ENCODE data around the gene ANXA9. TPM values are rescaled to one million over a fixed set of nuclear protein-coding genes. Genes with fewer than 3 reads are reported as not detected.

Gene ANXA9
- total RNA-seq, 6 experiments from 2014 or later = 0.28 to 0.55 (median 0.46) TPM

DNA sequence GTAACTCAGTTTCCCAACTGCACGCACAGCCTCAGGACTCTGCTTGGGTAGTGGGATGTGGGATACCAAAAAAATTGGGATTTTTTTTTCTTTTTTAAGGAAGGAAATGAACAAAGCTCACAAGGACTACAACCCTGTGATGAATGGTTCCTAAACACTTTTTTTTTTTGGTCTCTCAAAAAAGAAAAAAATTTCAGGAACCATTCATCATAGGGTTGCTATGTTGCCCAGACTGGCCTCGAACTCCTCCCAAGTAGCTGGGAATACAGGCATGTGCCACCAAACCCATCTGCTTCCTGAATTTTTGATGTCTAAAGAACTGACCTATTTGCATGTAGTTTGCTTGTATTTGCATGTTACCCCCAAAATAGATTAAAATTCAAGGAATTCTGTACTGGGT is 17.8 kb downstream of the ANXA9 start:
- Mint-ChIP-seq H3K4me1 (ENCODE audit: low read depth) (peaks cover 31% of the 10 kb centered on the region), H3K9me3 (no peaks in the 10 kb centered on the region), H3K4me3 (no peak overlapping the region), H3K36me3 (ENCODE audit: low read depth) (peaks cover 13% of the 10 kb centered on the region; the same call in 1 of the 2 replicates), H3K27ac (no peak overlapping the region), H3K27me3 (ENCODE audit: insufficient read depth) (peaks cover 2% of the 10 kb centered on the region)
- DNase-seq = no peak
- TF ChIP-seq, protein P1, sequence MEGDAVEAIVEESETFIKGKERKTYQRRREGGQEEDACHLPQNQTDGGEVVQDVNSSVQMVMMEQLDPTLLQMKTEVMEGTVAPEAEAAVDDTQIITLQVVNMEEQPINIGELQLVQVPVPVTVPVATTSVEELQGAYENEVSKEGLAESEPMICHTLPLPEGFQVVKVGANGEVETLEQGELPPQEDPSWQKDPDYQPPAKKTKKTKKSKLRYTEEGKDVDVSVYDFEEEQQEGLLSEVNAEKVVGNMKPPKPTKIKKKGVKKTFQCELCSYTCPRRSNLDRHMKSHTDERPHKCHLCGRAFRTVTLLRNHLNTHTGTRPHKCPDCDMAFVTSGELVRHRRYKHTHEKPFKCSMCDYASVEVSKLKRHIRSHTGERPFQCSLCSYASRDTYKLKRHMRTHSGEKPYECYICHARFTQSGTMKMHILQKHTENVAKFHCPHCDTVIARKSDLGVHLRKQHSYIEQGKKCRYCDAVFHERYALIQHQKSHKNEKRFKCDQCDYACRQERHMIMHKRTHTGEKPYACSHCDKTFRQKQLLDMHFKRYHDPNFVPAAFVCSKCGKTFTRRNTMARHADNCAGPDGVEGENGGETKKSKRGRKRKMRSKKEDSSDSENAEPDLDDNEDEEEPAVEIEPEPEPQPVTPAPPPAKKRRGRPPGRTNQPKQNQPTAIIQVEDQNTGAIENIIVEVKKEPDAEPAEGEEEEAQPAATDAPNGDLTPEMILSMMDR (IDR thresholded peaks at IDR 0.05) = no peak

GRCh38 chr1:151000408-151000807 is 18.3 kb downstream of the ANXA9 start:
- TF ChIP-seq, protein P1 (IDR thresholded peaks at IDR 0.05) = no peak
- H3K36me3 Mint-ChIP-seq (ENCODE audit: low read depth) = peaks cover 13% of the 10 kb centered on the region; the same call in 1 of the 2 replicates
- peak overlapping the region; percentile 7; the same call in 1 of the 2 replicates for H3K27ac Mint-ChIP-seq
- DNase-seq = no peak
- H3K27me3 Mint-ChIP-seq (ENCODE audit: insufficient read depth) = peaks cover 2% of the 10 kb centered on the region
- H3K4me3 Mint-ChIP-seq = no peak overlapping the region
- peaks cover 34% of the 10 kb centered on the region for H3K4me1 Mint-ChIP-seq (ENCODE audit: low read depth)
- H3K9me3 Mint-ChIP-seq = no peaks in the 10 kb centered on the region

DNA sequence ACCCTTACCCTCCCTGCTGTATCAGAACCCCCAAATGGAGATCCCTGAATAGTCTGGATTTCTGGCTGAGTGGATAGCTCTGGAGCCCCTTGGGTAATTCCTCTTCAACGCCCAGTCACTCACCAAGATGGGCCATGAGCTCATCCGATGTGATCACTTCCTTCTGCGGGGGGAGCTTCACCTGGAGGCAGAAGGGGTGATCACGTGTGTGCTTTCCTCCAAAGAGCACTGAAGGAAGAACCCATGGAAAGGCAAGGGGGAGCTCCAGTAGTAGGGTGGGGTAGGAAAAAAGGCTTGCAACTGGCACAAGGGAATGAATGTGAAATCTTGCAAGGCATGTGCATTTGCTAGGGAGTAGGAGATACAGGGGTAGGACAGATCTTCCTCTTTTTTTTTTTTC is 19.5 kb downstream of the ANXA9 start:
- TF ChIP-seq, protein P1 (IDR thresholded peaks at IDR 0.05) = no peak

DNA sequence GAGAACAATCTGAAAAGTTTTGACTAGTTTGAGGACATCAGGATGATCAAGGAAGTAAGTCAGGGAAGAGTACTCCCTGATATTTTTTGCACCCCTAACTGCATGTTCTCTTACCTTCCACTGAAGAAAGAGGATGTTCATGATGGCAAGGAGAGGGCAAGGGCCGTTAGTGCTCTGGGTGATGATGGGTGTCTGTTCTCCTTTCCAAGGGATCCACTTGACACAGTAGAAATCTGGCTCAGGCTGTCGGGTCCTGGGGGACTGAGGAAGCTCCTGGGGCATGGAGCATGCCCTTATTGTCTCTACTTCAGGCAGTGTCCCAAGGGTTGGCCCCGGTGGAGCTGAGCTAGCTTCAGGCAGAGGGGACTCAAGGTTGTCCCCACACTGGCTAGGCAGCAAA is 20.0 kb downstream of the ANXA9 start:
- peaks cover 4% of the 10 kb centered on the region for H3K27me3 Mint-ChIP-seq (ENCODE audit: insufficient read depth)

More for the DNA sequence above, 19.5 kb downstream of the ANXA9 start:
- Mint-ChIP-seq H3K27ac (no peak overlapping the region), H3K36me3 (ENCODE audit: low read depth) (peaks cover 13% of the 10 kb centered on the region; the same call in 1 of the 2 replicates), H3K4me1 (ENCODE audit: low read depth) (peaks cover 46% of the 10 kb centered on the region), H3K4me3 (no peak overlapping the region), H3K9me3 (no peaks in the 10 kb centered on the region), H3K27me3 (ENCODE audit: insufficient read depth) (peaks cover 3% of the 10 kb centered on the region)
- DNase-seq = no peak

GRCh38 chr1:151002611-151003010 is 20.5 kb downstream of the ANXA9 start:
- DNase-seq = no peak
- Mint-ChIP-seq H3K9me3 (no peaks in the 10 kb centered on the region), H3K27ac (peak overlapping the region; percentile 54; the same call in 1 of the 2 replicates), H3K4me1 (ENCODE audit: low read depth) (peaks cover 56% of the 10 kb centered on the region), H3K36me3 (ENCODE audit: low read depth) (peaks cover 13% of the 10 kb centered on the region; the same call in 1 of the 2 replicates), H3K4me3 (no peak overlapping the region), H3K27me3 (ENCODE audit: insufficient read depth) (peaks cover 4% of the 10 kb centered on the region)
- TF ChIP-seq, protein P1 (IDR thresholded peaks at IDR 0.05) = no peak

More for the DNA sequence above, 20.0 kb downstream of the ANXA9 start:
- DNase-seq = no peak
- Mint-ChIP-seq H3K9me3 (no peaks in the 10 kb centered on the region), H3K36me3 (ENCODE audit: low read depth) (peaks cover 13% of the 10 kb centered on the region; the same call in 1 of the 2 replicates), H3K4me1 (ENCODE audit: low read depth) (peaks cover 50% of the 10 kb centered on the region), H3K4me3 (no peak overlapping the region), H3K27ac (no peak overlapping the region)
- TF ChIP-seq, protein P1 (IDR thresholded peaks at IDR 0.05) = no peak
